ENCODE data around the gene SLX9. TPM values are rescaled to one million over a fixed set of nuclear protein-coding genes. Genes with fewer than 3 reads are reported as not detected.

The SLX9 gene
- total RNA-seq, 1 experiment from 2014 or later = 74.3 TPM

GRCh38 chr21:45026066-45026745, 86.4 kb downstream of the SLX9 start:
- no peak overlapping the region for H2AFZ ChIP-seq (ENCODE audit: low read length)
- H3K56ac ChIP-seq (ENCODE audit: insufficient read length, low read depth, low read length) = no peak overlapping the region
- no peak overlapping the region for H2BK20ac ChIP-seq (ENCODE audit: low read depth, low read length, poor library complexity, severe bottlenecking)
- H4K91ac ChIP-seq (ENCODE audit: insufficient read length, low read depth, low read length) = no peak overlapping the region
- no peak overlapping the region for H2BK5ac ChIP-seq (ENCODE audit: insufficient read length, low read length)
- no peak for DNase-seq
- no peak overlapping the region for H3K18ac ChIP-seq (ENCODE audit: insufficient read length, low read depth, low read length)
- WGBS (ENCODE audit: extremely low coverage, insufficient read length, low lambda C conversion rate) = no CpG with 5 or more reads among the region's 22 CpGs
- H3K4ac ChIP-seq (ENCODE audit: low read depth, low read length) = no peak overlapping the region
- no peak overlapping the region for H3T11ph ChIP-seq (ENCODE audit: low read length)
- H4K20me1 ChIP-seq (ENCODE audit: control insufficient read depth, insufficient read depth, insufficient read length) = no peaks in the 10 kb centered on the region
- Mint-ChIP-seq H3K9me3 (peaks cover 17% of the 10 kb centered on the region in 2 experiments), H3K27ac (no peak overlapping the region; a peak in 2 of 7 replicates), H3K27me3 (ENCODE audit: low read depth) (peaks cover 40% of the 10 kb centered on the region), H3K4me3 (no peak overlapping the region), H3K36me3 (ENCODE audit: insufficient read depth in 1 of 3, low read depth in 3 of 3) (peaks cover 1 to 11% (median 4%) of the 10 kb centered on the region in 3 experiments; a peak in 4 of 7 replicates), H3K4me1 (peaks cover 26 to 31% of the 10 kb centered on the region in 2 experiments)
- H3K23ac ChIP-seq (ENCODE audit: insufficient read length, low read depth, low read length) = no peak overlapping the region
- no peak overlapping the region for H4K5ac ChIP-seq (ENCODE audit: insufficient read length, low read depth, low read length)
- H2BK15ac ChIP-seq (ENCODE audit: low read depth, low read length) = no peak overlapping the region
- no peak overlapping the region for H3K27ac ChIP-seq (ENCODE audit: insufficient read length, low read depth, low read length)
- H2BK12ac ChIP-seq (ENCODE audit: insufficient read length, low read depth, low read length) = no peak overlapping the region
- H3K4me1 ChIP-seq (ENCODE audit: insufficient read depth, low read length) = no peaks in the 10 kb centered on the region; the same call in 1 of the 2 replicates
- no peak overlapping the region for H3K9ac ChIP-seq (ENCODE audit: extremely low read depth, insufficient read length, low read length)
- no peaks in the 10 kb centered on the region for H3K79me1 ChIP-seq (ENCODE audit: insufficient read depth, low read depth, low read length, poor library complexity, severe bottlenecking)
- no peak overlapping the region for H3K4me2 ChIP-seq (ENCODE audit: insufficient read depth, insufficient read length, low read length)
- no peaks in the 10 kb centered on the region for H3K27me3 ChIP-seq (ENCODE audit: insufficient read depth, low read length)
- no peaks in the 10 kb centered on the region for H3K79me2 ChIP-seq (ENCODE audit: insufficient read depth, low read length)
- no peak overlapping the region for H2AK5ac ChIP-seq (ENCODE audit: insufficient read length, low read length)
- H4K8ac ChIP-seq (replicated peaks; ENCODE audit: insufficient read length, low read depth, low read length) = no peak overlapping the region
- H2BK120ac ChIP-seq (ENCODE audit: low read depth, low read length, poor library complexity, severe bottlenecking) = no peak overlapping the region
- TF ChIP-seq CTCF (conservative IDR thresholded peaks at IDR 0.05) = no peak
- no peaks in the 10 kb centered on the region for H3K9me3 ChIP-seq (ENCODE audit: control insufficient read depth, low read depth, low read length)
- H3K23me2 ChIP-seq (ENCODE audit: insufficient read length, low read depth, low read length, poor library complexity, severe bottlenecking) = no peaks in the 10 kb centered on the region
- H3K14ac ChIP-seq (ENCODE audit: insufficient read depth, low read length) = no peak overlapping the region

Other genes starting within 250 kb of the SLX9 start
- not detected in 2 replicates for gene KRTAP10-12, start 242.9 kb upstream of the SLX9 start, total RNA-seq (2021)
- 1.2 and 1.3 TPM in 2 replicates for gene TSPEAR, start 228.5 kb upstream of the SLX9 start, total RNA-seq (2021)
- gene UBE2G2, start 138.2 kb upstream of the SLX9 start, total RNA-seq (2021) = 106 and 121 TPM in 2 replicates
- 82.9 and 85.7 TPM in 2 replicates for gene SUMO3, start 122.0 kb upstream of the SLX9 start, total RNA-seq (2021)
- 107 and 112 TPM in 2 replicates for gene PTTG1IP, start 66.3 kb upstream of the SLX9 start, total RNA-seq (2021)
- 0.61 and 1.1 TPM in 2 replicates for gene ITGB2, start 19.1 kb upstream of the SLX9 start, total RNA-seq (2021)
- 14.1 and 15.8 TPM in 2 replicates for gene ADARB1, start 134.6 kb downstream of the SLX9 start, total RNA-seq (2021)